ENCODE results near the gene SARDH.
A peak's percentile ranks its signal among the peaks of the same experiment; 100 is the strongest.

Gene SARDH

DNA sequence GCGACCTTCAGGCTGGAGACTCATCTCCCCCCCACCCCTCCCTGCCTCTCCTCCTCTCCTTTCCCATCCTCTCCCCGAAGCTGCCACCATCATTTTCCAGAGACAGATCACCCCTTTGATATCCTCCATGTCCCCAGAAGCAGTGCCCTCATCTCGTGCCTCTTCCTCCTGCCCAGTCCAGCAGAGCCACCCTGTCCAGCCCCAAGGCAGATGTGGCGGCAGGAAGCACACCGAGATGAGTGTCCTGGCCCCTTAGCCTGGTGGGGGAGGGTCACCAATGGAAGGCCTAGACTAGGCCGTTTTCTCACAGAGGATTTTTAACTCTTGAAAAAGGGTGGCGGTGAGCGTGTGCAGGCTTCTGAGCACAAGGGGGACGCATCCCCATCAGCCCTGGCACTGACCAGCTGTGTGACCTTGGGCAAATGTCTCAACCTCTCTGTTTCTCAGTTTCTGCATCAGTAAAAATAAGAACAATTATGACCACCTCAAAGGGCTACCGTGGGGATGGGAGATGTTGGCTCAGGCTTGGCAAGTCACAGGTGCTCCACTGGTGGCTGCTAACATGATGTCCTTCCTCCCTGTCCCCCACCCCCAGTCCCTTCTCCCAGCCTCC lies 48.9 kb downstream of the SARDH start:
- Histone ChIP-seq H3K27ac (no peak overlapping the region), H3K4me3 (no peak overlapping the region)
- TF ChIP-seq, protein P1, sequence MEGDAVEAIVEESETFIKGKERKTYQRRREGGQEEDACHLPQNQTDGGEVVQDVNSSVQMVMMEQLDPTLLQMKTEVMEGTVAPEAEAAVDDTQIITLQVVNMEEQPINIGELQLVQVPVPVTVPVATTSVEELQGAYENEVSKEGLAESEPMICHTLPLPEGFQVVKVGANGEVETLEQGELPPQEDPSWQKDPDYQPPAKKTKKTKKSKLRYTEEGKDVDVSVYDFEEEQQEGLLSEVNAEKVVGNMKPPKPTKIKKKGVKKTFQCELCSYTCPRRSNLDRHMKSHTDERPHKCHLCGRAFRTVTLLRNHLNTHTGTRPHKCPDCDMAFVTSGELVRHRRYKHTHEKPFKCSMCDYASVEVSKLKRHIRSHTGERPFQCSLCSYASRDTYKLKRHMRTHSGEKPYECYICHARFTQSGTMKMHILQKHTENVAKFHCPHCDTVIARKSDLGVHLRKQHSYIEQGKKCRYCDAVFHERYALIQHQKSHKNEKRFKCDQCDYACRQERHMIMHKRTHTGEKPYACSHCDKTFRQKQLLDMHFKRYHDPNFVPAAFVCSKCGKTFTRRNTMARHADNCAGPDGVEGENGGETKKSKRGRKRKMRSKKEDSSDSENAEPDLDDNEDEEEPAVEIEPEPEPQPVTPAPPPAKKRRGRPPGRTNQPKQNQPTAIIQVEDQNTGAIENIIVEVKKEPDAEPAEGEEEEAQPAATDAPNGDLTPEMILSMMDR (IDR thresholded peaks at IDR 0.05) = no peak
- no peak for DNase-seq (ENCODE audit: low spot score)

DNA sequence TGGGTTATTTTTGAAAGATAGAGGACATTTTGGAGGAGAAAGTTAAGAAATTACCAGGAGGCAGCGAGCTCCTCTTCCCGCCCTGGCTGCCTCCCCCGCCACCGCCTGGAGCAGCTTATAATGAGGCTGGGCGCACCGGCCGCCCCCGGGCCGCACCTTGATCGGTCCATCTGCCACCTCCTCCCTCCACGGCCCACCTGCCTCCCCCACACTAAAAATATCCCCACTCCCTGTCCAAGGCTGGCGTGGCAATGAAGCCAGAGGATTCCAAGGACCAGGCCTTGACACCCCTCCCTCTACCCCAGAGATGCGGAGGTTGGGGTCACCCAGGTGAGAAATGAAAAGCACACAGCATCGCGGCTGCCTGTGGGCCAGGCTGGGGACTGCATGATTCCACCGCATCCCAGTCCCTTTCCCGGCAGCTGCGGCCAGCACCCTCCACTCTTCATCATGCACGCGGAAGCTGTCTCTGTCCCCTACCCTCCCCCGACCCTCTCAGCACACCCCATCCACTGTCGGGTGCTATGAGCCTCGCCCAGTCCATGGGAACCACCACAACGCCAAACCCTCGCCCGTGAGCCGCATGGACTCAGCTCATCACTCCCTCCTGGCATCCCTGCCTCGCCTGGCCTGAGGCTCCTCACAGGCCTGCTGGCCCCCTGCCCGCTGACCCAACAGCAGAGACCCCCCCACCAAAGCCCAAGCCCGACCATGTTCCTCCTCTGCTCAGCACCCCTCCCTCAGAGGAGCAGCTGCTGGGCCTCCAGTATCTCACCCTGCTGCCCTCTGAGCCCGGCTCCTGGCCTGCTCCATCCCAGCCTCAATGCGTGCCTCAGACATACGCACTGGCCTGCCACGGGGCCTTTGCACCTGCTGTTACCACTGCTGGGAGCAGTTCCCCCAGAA lies 50.0 kb downstream of the SARDH start:
- DNase-seq (ENCODE audit: low spot score) = no peak
- no peak overlapping the region for H3K27ac ChIP-seq
- TF ChIP-seq, protein P1 (IDR thresholded peaks at IDR 0.05) = no peak
- no peak overlapping the region for H3K4me3 ChIP-seq

DNA sequence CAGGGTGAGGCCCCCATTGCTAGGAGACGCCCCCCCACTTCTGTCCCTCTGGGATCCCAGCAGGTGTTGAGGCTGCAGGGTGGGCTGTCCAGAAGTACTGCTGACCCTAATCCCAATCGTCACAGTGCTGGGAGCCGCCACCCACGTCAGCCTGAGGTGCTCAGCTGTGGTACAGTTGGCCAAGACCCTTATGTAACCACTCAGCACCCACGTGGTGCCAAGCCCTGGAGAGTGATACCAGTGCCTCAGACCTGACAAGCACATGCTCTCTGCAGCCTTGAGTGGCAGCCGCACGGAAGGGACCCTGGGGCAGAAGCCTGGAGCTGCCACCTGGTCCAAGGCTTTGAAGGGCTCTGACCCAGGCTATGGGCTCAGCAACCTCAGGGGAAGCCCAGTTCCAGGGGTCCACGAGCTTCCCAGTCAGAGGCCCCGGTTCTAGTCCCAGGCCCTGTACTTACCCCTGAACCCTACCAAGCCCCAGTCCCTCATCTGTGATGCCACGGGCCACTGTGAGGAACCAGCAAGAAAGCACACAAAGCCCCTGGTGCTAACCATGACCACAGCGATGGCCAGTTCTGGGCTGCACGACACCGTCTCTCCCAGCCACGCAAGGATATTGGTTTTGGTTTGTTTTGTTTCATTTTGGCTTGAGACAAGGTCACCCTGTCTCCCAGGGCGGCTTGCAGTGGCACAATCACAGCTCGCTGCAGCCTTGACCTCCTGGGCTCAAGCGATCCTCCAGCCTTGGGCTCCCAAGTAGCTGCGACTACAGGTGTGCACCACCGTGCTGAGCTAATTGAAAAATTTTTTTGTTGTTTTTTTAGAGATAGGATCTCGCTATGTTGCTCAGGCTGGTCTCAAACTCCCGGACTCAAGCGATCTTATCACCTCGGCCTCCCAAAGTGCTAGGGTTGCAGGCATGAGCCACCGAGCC lies 51.2 kb downstream of the SARDH start:
- no peak overlapping the region for H3K27ac ChIP-seq
- TF ChIP-seq, protein P1 (IDR thresholded peaks at IDR 0.05) = no peak
- H3K4me3 ChIP-seq = no peak overlapping the region
- no peak for DNase-seq (ENCODE audit: low spot score)

DNA sequence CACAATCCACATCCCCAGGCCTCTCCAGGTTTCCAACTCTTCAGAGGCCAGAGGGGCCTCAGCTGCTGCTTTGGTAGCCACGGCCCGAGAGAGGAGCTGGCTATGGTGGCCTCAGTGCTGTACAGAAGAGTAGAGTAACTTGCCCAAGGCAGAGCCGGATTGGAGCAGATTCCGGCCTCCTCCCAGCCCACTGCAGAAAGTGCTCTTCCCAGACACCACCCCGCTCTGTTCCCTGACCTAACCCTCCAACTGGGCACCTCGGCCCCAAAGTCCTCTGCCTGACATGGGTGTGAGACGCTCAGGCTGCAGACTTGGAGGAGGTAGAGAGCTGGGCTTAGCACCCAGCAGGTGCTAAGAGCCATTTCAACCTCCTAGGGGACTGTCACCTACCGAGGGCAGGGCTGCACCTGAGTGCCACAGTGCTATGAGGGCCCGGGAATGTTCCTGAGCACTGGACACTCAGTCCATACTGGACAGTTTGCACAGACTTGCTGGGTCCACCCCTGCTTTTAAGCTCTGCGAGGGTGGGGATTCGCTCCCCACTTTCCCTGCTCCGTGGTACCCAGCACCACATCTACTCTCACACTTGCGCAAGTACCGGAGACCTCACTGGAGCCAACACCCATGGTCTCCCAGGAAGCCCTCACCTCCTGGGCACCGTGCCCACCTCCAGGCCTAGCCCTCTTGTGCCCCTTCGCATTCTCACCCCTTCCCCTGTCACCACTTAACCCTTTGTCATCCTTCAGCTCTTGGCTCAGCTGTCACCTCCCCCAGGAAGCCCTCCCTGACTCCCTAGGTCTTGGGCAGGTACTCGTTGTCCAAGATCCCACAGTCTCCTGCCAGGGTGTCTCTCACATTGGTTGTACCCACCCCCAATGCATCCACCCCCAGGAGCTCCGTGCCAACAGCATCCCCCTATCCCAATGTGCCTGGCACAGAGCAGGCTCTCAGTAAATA lies 52.2 kb downstream of the SARDH start:
- no peak for DNase-seq (ENCODE audit: low spot score)
- Histone ChIP-seq H3K27ac (no peak overlapping the region), H3K4me3 (no peak overlapping the region)
- TF ChIP-seq, protein P1 (IDR thresholded peaks at IDR 0.05) = no peak

DNA sequence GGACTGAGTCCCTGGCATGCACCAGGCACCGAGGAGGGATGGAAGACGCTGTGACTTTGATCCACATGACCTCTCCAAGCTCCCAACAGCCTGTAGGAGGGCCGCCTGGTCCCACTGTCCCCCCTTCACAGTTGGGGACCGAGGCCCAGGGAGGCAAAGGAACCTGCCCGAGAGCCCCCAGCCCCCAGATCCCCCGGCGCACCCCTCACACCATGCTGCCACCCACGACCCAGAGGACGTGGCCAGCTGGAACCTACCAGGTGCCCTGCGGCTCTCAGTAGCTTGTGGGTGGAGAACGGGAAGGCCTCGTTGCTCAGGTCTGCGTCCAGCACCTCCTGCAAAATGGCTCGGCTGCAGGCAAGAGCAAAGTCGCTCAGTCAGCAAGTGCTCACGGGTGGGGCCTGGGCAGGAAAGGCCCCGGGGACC lies 53.2 kb downstream of the SARDH start:
- DNase-seq (ENCODE audit: low spot score) = no peak
- H3K27ac ChIP-seq = peak overlapping the region in 1 of 2 donors; percentile 66
- TF ChIP-seq, protein P1 (IDR thresholded peaks at IDR 0.05) = no peak
- no peak overlapping the region for H3K4me3 ChIP-seq

Measured in coronary artery (tissue), 2 donors.